ENCODE data around the gene OLR1. TPM values are rescaled to one million over a fixed set of nuclear protein-coding genes. Genes with fewer than 3 reads are reported as not detected.

The OLR1 gene
- total and polyA plus RNA-seq, 2 donors (not counting 3 experiments of a cell fraction or from before 2014, with no cell fraction given) = not detected

DNA sequence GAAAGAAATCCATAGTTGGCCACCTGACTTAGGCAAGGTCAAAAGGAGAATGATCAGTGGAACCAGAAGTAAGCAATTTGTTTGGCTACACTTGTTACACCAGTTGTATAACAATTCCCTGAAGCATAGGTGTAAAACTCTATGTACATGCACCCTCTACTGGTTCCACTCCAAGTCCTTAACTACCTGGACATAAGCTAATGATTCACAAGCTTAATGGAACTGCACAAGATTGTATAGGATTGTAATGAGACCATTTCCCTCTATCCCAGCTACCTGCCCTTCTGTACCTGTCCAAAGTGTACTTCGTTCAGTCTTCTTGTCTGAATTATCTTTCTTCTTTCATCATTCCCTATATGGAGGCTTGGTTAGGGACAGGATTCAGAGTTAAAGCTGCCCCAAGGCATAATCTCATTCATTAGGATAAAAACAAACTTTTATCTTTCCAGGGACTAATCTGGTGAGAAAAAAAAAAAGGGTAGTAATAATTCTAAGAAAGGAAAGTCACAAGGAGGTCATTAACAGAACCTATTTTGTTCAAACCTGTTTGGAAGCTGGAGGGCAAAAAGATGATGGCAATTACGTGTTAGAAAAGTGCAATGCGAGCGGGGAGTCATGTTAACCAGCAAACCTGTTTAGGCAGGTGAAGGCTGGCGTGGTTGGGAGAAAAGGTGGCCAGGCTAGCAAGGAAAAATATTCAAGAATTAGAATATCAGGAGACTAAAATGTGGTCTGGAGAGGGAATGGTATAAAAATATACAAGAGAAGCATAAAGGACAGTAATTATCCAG lies 4.1 kb upstream of the OLR1 start:
- no peak for DNase-seq (ENCODE audit: low read depth, low spot score)
- CTCF ChIA-PET = interaction anchor here (1.6 kb wide), 1 partner anchor 18 kb away, joined by 4 read pairs; no protein-coding TSS in a partner anchor
- Histone ChIP-seq H3K27ac (ENCODE audit: insufficient read depth, low read depth, low read length) (no peak overlapping the region), H3K79me2 (ENCODE audit: control insufficient read depth, insufficient read depth, low read length) (no peaks in the 10 kb centered on the region), H3K4me3 (replicated peaks in 1 of 3; ENCODE audit: insufficient read depth in 1 of 3, low read depth in 1 of 3, low read length in 3 of 3) (no peak overlapping the region), H3K9me1 (replicated peaks; ENCODE audit: control insufficient read depth, extremely low read depth, insufficient read depth, low read length) (no peaks in the 10 kb centered on the region), H3K9ac (replicated peaks; ENCODE audit: extremely low read depth, insufficient read depth, low read length) (no peak overlapping the region), H2AFZ (ENCODE audit: low read depth, low read length) (no peak overlapping the region), H3K4me1 (ENCODE audit: control insufficient read depth, extremely low read depth, insufficient read depth, low read length) (no peaks in the 10 kb centered on the region), H3K9me3 (replicated peaks; ENCODE audit: control insufficient read depth, insufficient read depth, low read length) (no peaks in the 10 kb centered on the region), H3K36me3 (ENCODE audit: control insufficient read depth in 2 of 2, extremely low read depth in 1 of 2, insufficient read depth in 2 of 2, low read length in 2 of 2) (no peaks in the 10 kb centered on the region), H4K20me1 (replicated peaks; ENCODE audit: control insufficient read depth, extremely low read depth, insufficient read depth, low read length) (no peaks in the 10 kb centered on the region), H3K27me3 (ENCODE audit: control insufficient read depth in 2 of 2, insufficient read depth in 2 of 2, low read length in 2 of 2) (peaks cover 12 to 18% of the 10 kb centered on the region in 2 experiments), H3K4me2 (ENCODE audit: insufficient read depth, low read length) (no peak overlapping the region)
- dilution Hi-C loops (cut with MboI; ENCODE audit: extremely low pct_ligation_motif_present, low sequenced_read_pairs) = no loop called here
- no peak for TF ChIP-seq POLR2A (IDR thresholded peaks at IDR 0.05; ENCODE audit: low read depth, low read length)
- TF ChIP-seq FOS (IDR thresholded peaks at IDR 0.05; ENCODE audit: borderline replicate concordance, insufficient read depth, low read length) = no peak
- TF ChIP-seq GATA2 (IDR thresholded peaks at IDR 0.05; ENCODE audit: insufficient read depth, insufficient read length, low read depth, low read length) = no peak
- no peak for TF ChIP-seq EZH2 (IDR thresholded peaks at IDR 0.05; ENCODE audit: borderline replicate concordance, low read depth, low read length, severe bottlenecking)
- TF ChIP-seq JUN (IDR thresholded peaks at IDR 0.05; ENCODE audit: borderline replicate concordance, insufficient read depth, insufficient read length, low read depth) = no peak
- TF ChIP-seq MYC (IDR thresholded peaks at IDR 0.05; ENCODE audit: low read depth, low read length) = no peak
- TF ChIP-seq CTCF (IDR thresholded peaks at IDR 0.05; ENCODE audit: extremely low read depth in 1 of 2, insufficient read depth in 1 of 2, low read depth in 1 of 2, low read length in 2 of 2) = no peak
- no peak for TF ChIP-seq MAX (IDR thresholded peaks at IDR 0.05; ENCODE audit: insufficient read depth, insufficient read length)
- no peak for TF ChIP-seq POLR2AphosphoS5 (IDR thresholded peaks at IDR 0.05; ENCODE audit: insufficient read depth, low read depth, low read length)
- intact Hi-C loops (cut with micrococcal nuclease) = no loop called here
- POLR2A ChIA-PET = no interaction called here
- no TSS peak for BruUV-seq (replicated peaks)
- no peak for FAIRE-seq

Measured in endothelial cell of umbilical vein (primary cell).